ENCODE measurements around the gene TTLL7. TPM values are rescaled to one million over a fixed set of nuclear protein-coding genes. Genes with fewer than 3 reads are reported as not detected.

Gene TTLL7
- polyA plus RNA-seq, result 1 to 10 TPM; 2.1 to 5.1 (median 2.6) TPM

- whole genome bisulfite sequencing, 3 donors, result 1% methylated on average over 67 to 73 of the region's 73 CpGs
- H3K27ac ChIP-seq (ENCODE audit: low read depth, low read length), result no peak within 1 kb of the TSS
Observed at GRCh38 chr1:83998498-83999315, at the start of gene TTLL7. Gene TTLL7, minus strand, starts transcription at chr1:83999132. Its CDS starts 46,921 bp downstream, at chr1:83952211.

- no peak overlapping the region for H3K27ac ChIP-seq (ENCODE audit: low read depth, low read length)
Observed at GRCh38 chr1:84042461-84042860, 43.5 kb upstream of the TTLL7 start.

GRCh38 chr1:84037758-84038611 lies 39.1 kb upstream of the TTLL7 start:
- 67 to 81% (median 81%) methylated on average over 9 of the region's 9 CpGs for WGBS, 3 donors
- H3K27ac ChIP-seq (ENCODE audit: low read depth, low read length), result no peak overlapping the region

GRCh38 chr1:84031802-84032327 lies 32.9 kb upstream of the TTLL7 start:
- 83 to 100% (median 89%) methylated on average over 1 of the region's 1 CpG for WGBS, 3 donors
- H3K27ac ChIP-seq (ENCODE audit: low read depth, low read length), result no peak overlapping the region

- H3K27ac ChIP-seq (ENCODE audit: low read depth, low read length), result no peak overlapping the region
- WGBS, 3 donors, result 73 to 94% (median 87%) methylated on average over 2 of the region's 2 CpGs
Observed at GRCh38 chr1:84027368-84027767, 28.4 kb upstream of the TTLL7 start.

GRCh38 chr1:84025966-84026365 lies 27.0 kb upstream of the TTLL7 start:
- H3K27ac ChIP-seq (ENCODE audit: low read depth, low read length), result no peak overlapping the region
- 84 to 90% (median 90%) methylated on average over 3 of the region's 3 CpGs for WGBS, 3 donors

- WGBS, 3 donors, result 86 to 93% (median 91%) methylated on average over 6 of the region's 6 CpGs
Observed at GRCh38 chr1:84021822-84022221, 22.9 kb upstream of the TTLL7 start.

GRCh38 chr1:84020151-84020550 lies 21.2 kb upstream of the TTLL7 start:
- WGBS, 3 donors, result 19 to 36% (median 29%) methylated on average over 3 of the region's 3 CpGs
- H3K27ac ChIP-seq (ENCODE audit: low read depth, low read length), result no peak overlapping the region

More at GRCh38 chr1:84021822-84022221, 22.9 kb upstream of the TTLL7 start:
- H3K27ac ChIP-seq (ENCODE audit: low read depth, low read length), result no peak overlapping the region

GRCh38 chr1:84019217-84019616 lies 20.3 kb upstream of the TTLL7 start:
- no peak overlapping the region for H3K27ac ChIP-seq (ENCODE audit: low read depth, low read length)
- WGBS, 3 donors, result 68 to 83% (median 74%) methylated on average over 1 of the region's 1 CpG

GRCh38 chr1:84013708-84014107 lies 14.8 kb upstream of the TTLL7 start:
- no peak overlapping the region for H3K27ac ChIP-seq (ENCODE audit: low read depth, low read length)
- 93 to 96% (median 94%) methylated on average over 3 of the region's 3 CpGs for WGBS, 3 donors

- 92 to 98% (median 94%) methylated on average over 3 of the region's 3 CpGs for WGBS, 3 donors
Observed at GRCh38 chr1:84012018-84012417, 13.1 kb upstream of the TTLL7 start.

GRCh38 chr1:84010136-84010535 lies 11.2 kb upstream of the TTLL7 start:
- WGBS, 3 donors, result 44 to 79% (median 77%) methylated on average over 1 of the region's 1 CpG
- no peak overlapping the region for H3K27ac ChIP-seq (ENCODE audit: low read depth, low read length)

More at GRCh38 chr1:84012018-84012417, 13.1 kb upstream of the TTLL7 start:
- no peak overlapping the region for H3K27ac ChIP-seq (ENCODE audit: low read depth, low read length)

- H3K27ac ChIP-seq (ENCODE audit: low read depth, low read length), result no peak overlapping the region
- WGBS, 3 donors, result 77 to 98% (median 82%) methylated on average over 5 of the region's 5 CpGs
Observed at GRCh38 chr1:84008631-84009030, 9.7 kb upstream of the TTLL7 start.

GRCh38 chr1:84006591-84006990 lies 7.7 kb upstream of the TTLL7 start:
- no peak overlapping the region for H3K27ac ChIP-seq (ENCODE audit: low read depth, low read length)
- 80 to 89% (median 87%) methylated on average over 6 of the region's 6 CpGs for WGBS, 3 donors

GRCh38 chr1:84001501-84001900 lies 2.6 kb upstream of the TTLL7 start:
- H3K27ac ChIP-seq (ENCODE audit: low read depth, low read length), result no peak overlapping the region
- WGBS, 3 donors, result 92 to 95% (median 94%) methylated on average over 2 of the region's 2 CpGs

GRCh38 chr1:84000954-84001495 lies 2.1 kb upstream of the TTLL7 start:
- H3K27ac ChIP-seq (ENCODE audit: low read depth, low read length), result no peak overlapping the region
- WGBS, 3 donors, result 78 to 92% (median 84%) methylated on average over 4 of the region's 4 CpGs

- H3K27ac ChIP-seq (ENCODE audit: low read depth, low read length), result no peak overlapping the region
- 79 to 89% (median 88%) methylated on average over 8 of the region's 8 CpGs for WGBS, 3 donors
Observed at GRCh38 chr1:84000196-84000885, 1.4 kb upstream of the TTLL7 start.

- WGBS, 3 donors, result 1 to 2% (median 1%) methylated on average over 24 to 26 of the region's 26 CpGs
Observed at GRCh38 chr1:83999316-83999819, 436 bp upstream of the TTLL7 start.

More at GRCh38 chr1:83999316-83999819, 436 bp upstream of the TTLL7 start:
- H3K27ac ChIP-seq (ENCODE audit: low read depth, low read length), result no peak overlapping the region
